GM12891 (cell line): ENCODE measurements around the gene PRPF6.

Experiments
- DNase-seq: peaks from one replicate; pipeline ENCODE4 v3.0.0; 2011; ENCODE audit warnings: low spot score; ENCODE audit not compliant: insufficient read length
- FAIRE-seq: peaks from 2 replicates; lab custom pipeline; 2011; peaks lifted over from hg19 to GRCh38; lab: Jason Lieb, UNC
- PAX5 ChIP-seq: IDR thresholded peaks from 2 replicates; pipeline ENCODE4 v1.6.1; 2011; ENCODE audit warnings: low read length, moderate library complexity, mild to moderate bottlenecking; ENCODE audit not compliant: insufficient read depth, severe bottlenecking
- POLR2A ChIP-seq: IDR thresholded peaks from 2 replicates; pipeline ENCODE4 v1.6.1; 2011; ENCODE audit warnings: low read depth, low read length, control low read depth
- POLR2AphosphoS5 ChIP-seq: IDR thresholded peaks from 2 replicates; pipeline ENCODE4 v1.6.1; 2011; ENCODE audit warnings: low read depth, low read length, control low read depth
- POU2F2 ChIP-seq: IDR thresholded peaks from 2 replicates; pipeline ENCODE4 v1.6.1; 2011; ENCODE audit warnings: low read depth, mild to moderate bottlenecking, control low read depth, low read length, moderate library complexity
- SPI1 ChIP-seq: IDR thresholded peaks from 2 replicates; pipeline ENCODE4 v1.6.1; 2011; ENCODE audit warnings: low read depth, low read length, control low read depth
- TAF1 ChIP-seq: IDR thresholded peaks from 2 replicates; pipeline ENCODE4 v1.6.1; 2011; ENCODE audit warnings: low read depth, low read length, control low read depth

Gene PRPF6

DNA sequence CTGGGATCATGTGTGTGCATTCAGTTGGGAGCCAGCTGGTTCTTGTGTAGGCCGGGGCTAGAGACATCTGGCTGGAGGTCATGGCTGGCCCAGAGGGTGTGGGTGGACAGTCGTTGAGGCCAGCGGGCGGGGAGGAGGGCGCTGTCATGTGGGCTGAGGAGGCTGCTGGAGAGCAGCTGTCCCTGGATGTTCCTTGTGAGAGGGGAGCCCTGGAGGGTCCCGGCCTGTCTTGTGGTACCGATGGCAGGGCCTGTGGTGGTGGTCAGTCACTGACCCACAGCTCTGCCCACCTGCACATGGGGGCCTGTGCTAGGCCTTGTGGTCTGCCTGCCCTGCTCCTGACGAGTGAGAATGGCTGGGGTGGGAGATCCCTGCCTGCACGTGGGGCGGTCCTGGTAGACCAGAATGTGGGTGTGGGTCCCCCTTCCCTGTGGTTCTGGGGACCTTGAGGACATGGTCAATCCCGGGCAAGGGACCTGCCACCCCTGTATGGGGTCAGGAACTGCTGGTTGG is 53.1 kb downstream of the PRPF6 start:
- no peak for FAIRE-seq

DNA sequence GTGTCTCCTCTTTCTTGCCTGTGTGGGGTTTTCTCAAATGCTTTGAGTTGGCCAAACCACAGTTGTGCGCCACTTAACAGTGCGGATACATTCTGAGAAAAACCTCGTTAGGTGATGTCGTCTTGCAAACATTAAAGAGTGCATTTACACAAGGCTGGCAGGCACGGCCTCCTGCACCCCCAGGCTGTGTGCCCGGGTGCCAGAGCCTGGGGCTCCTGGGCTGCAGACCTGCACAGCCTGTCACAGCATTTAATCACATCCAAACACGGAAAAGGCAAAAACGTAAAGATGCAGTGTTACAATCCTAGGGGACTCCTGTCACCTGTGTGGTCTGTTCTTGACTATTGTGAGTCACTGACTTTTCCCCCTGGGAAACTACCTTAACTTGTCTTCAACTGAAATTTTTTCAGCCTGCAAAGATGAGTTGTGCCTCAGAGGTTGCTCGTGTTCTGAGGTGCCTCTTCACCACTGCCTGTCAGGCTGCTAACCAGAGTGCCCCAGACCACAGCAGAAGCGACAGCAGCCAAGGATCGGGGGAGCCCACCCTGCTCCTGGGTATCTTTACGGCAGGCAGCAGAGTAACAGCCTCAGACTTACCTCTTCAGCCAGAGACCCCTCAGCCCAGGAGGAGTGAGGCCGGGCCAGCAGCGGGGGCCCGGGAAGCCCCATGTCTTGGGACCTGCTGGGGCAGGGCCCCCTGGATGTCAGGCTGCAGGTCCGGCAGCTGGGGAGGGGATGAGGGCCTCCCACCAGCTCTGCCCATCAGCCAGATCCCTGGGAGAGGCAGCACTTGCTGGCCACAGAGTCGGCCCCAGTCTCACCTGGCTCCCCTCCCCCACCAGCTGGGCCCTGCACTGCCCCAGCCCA is 54.4 kb downstream of the PRPF6 start:
- TF ChIP-seq POLR2AphosphoS5 = peak; percentile 2
- TF ChIP-seq TAF1 = no peak
- peak; percentile 9; the same call in 1 of the 2 replicates for TF ChIP-seq POU2F2
- TF ChIP-seq POLR2A = peak; percentile 7; the same call in 1 of the 2 replicates
- DNase-seq (no peak), FAIRE-seq (no peak)

More for the DNA sequence above, 53.1 kb downstream of the PRPF6 start:
- peak; percentile 33; the same call in 1 of the 2 replicates for TF ChIP-seq POLR2AphosphoS5
- no peak for TF ChIP-seq TAF1
- DNase-seq = no peak

DNA sequence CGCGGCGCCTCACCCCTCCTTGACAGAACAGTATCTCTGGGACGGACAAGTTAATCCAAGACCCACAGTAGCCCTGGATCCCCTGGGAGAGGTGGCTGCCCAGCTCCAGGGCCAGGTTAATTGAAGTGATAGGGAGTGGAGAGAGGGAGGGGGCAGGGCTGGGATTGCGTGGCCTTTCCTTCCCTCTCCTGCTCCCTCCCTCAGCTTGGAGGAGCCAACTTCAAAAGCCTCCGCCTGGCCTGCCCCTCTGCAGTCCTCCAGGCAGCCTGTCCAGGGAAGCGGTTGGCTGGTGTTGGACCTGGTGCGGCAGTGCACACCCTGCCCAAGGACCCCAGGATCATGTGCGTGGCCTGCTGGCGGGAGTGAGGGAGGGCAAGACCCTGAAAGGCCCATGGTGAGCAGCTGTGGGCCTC is 55.0 kb downstream of the PRPF6 start, which contains the start of gene C20orf204:
C20orf204 (plus strand) TSS at position 250 of the 413 bp plus-strand sequence; CDS start at position 392, 142 bp downstream.
- TF ChIP-seq POLR2AphosphoS5 = peak; percentile 14
- TF ChIP-seq SPI1 = no peak
- TF ChIP-seq POU2F2 = no peak
- DNase-seq = no peak
- no peak for FAIRE-seq

DNA sequence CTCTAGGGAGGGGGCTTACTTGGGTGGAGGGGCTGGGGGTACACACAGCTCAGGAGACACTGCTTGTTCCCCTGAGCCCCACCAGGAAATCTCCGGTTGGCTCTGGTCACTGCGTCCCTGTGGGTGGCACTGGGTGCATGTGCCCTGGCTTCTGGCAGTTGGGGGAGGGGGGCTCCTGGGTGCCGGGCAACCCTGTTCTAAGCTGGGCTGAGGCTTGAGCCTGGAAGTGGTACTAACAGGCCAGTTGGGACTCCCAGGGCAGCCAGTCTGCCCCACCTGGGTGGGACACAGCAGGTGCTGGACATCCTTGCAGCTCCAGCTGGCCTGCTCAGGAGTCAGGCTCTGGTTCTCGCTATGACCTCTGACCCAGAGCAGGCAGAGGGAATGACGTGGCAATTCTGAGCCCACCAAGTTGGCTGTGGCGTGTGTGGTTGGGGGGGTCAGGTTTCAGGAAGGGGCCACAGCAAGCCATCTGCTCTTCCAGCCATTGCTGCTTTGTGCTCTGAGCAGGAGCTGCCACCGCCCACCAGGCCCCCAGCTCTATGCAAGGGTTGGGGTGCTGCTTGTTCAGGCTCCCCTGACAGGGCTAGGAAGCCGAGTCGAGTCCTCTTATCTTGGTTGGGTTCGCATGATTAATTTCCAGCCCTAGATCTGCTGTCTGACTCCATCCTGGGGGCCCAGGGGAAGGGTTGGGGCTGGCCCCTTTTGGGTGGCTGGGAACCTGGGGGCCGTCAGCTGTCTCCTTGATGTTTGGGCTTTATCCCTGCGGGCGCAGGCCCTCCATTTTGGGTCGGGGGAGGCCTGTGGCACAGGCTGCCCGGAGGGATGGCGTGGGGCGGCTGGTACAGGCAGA is 55.6 kb downstream of the PRPF6 start:
- TF ChIP-seq PAX5 (no peak), POLR2AphosphoS5 (peak; percentile 80), TAF1 (no peak), SPI1 (no peak), POLR2A (peak; percentile 61), POU2F2 (peak; percentile 40; the same call in 1 of the 2 replicates)
- DNase-seq = no peak
- no peak for FAIRE-seq

DNA sequence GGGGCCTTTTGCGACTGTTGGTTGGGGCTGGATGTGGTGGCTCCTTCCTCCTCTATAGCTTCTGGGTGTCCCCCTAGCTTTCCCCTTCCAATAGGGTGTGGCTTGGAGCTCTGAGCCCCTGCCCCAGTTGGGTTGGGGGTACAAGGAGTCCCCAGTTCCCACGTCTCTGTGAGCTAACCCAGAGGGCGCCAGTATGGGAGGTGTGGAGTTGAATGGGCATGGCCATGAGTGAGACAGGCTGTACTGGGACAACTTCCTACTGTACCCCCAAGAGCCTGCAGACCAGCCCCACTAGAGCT is 56.2 kb downstream of the PRPF6 start:
- FAIRE-seq = no peak
- 0 out of 2 replicates have a peak, but pooled peaks have one; percentile 13 for TF ChIP-seq POLR2A
- TF ChIP-seq POLR2AphosphoS5 = 0 out of 2 replicates have a peak, but pooled peaks have one; percentile 18
- TF ChIP-seq PAX5 = no peak

DNA sequence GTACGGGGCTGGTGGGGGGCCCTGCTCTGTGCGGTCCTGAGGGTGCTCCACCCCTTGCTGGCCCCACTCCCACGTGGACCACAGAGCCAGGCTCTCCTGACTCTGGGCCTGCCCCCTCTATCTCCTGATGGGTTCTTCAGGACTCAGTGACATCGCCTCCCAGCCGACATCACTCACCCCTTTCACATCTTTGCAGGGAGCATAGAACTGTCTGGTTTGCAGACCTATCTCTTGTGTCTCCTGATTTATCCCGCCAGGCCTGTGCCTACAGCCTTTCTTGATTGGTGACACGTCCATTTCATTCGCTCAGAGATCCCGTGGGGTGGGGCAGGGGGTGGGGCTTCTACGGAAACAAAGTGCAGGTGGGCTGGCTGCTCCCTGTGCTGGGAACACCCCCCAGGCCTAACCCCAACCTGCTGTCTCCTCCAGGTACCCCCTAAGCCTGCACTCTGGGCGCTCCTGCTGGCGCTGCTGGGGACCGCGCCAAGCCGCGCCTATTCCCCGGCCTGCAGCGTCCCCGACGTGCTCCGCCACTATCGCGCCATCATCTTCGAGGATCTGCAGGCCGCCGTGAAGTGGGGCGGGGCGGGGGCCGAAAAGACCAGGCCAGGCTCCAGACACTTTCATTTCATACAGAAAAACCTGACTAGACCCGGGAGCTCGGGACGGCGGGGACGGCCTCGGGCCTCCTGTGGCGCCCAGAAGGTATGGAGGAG is 56.7 kb downstream of the PRPF6 start:
- peak; percentile 51 for FAIRE-seq
- TF ChIP-seq SPI1 (no peak), POLR2AphosphoS5 (peak; percentile 55; the same call in 1 of the 2 replicates), POU2F2 (no peak; the same call in 1 of the 2 replicates), POLR2A (peak; percentile 80), TAF1 (0 out of 2 replicates have a peak, but pooled peaks have one; percentile 44)
- DNase-seq = no peak

More for the DNA sequence above, 56.2 kb downstream of the PRPF6 start:
- no peak for DNase-seq

DNA sequence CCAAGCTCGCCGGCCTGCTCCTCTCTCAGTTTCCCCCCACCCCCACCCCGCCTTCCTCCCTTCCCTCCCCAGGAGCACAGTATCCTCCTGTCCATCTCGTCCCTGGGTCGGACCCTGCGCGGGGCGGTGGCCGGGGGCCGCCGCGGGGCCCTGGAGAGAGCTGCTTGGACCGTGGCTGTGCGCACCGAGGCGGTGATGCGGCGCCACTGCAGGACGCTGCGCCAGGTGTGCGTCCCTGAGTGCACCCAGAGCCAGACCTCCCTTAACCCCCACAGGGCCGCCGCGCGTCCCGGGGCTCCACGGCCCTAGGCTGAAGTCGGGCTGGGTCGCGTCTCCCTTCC is 57.3 kb downstream of the PRPF6 start:
- FAIRE-seq (peak; percentile 47), DNase-seq (no peak)
- TF ChIP-seq POLR2AphosphoS5 (no peak), POLR2A (no peak), SPI1 (no peak), POU2F2 (no peak), TAF1 (no peak), PAX5 (peak; percentile 44)

DNA sequence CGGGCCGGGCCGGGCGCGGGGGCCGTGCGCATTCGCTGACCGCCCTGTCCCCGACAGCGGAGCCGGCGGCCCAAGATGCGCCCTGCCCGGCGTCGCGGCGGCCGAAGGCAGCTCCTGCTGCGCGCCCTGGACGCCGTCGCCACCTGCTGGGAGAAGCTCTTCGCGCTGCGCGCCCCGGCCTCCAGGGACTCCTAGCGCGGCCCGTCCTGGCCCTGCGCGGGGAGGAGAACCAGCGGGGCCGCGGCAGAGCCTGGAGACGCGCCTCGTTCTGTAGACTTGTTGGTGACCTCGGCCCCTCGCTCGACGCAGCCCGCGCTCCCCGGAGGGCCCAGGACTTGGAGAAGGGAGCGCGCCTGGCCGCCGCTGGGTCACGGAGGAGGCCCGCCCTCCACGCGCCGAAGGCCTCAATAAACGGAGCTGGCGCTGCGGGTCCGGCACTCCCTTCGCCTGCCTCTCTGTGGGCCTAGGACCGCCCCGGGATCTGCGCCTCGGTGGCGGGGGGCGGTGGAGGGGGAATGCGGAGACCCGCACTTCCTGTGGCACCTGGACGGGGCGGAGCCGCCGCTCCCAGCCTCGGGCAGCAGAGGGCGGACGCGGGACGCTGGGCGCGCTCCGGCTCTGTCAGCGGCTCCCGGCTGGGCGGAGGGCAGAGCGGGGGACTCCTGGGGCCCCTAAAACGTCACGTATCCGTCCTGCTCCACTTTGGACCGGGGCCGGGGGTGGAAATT is 57.8 kb downstream of the PRPF6 start:
- FAIRE-seq = peak; percentile 26
- peak; percentile 88 for DNase-seq
- TF ChIP-seq POLR2AphosphoS5 (no peak), TAF1 (peak; percentile 17; the same call in 1 of the 2 replicates)
